Effector CD4-positive, alpha-beta T cell (primary cell): ENCODE data around the gene IGSF5. TPM values are rescaled to one million over a fixed set of nuclear protein-coding genes. Genes with fewer than 3 reads are reported as not detected.
"Not testable (repeated sequence)": the region's sequence is repeated elsewhere in the genome, so short reads cannot be mapped to it uniquely, and the experiment has no call there.

ENCODE experiments used
- DNase-seq: peaks from one replicate; pipeline ENCODE4 v3.0.0-alpha.2; 2020
- total RNA-seq: gene quantifications from one replicate; lab custom pipeline; 2026; lab: John Stamatoyannopoulos, UW

The IGSF5 gene
- total RNA-seq: not detected

DNA sequence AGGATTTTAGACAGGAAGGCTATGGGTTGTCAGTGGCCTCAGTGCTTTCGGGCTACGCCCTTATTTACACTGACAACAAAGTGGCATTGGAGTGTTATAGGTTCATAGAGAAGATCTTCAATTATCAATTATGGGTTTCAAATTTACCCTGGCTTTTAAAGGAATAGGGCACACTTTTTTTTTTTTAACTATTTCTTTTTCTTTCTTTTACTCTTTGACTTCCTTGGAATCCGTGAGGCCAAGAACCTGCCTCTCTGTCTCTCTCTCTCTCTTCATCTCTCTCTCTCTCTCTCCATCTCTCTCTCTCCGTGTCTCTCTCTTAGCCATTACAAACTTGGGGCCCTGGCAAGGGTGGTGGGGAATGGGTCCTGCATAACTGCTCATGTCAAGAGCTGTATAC lies at the start of gene IGSF5:
TSS of gene IGSF5 (plus strand) at position 301 of the 400 bp plus-strand sequence. CDS start 327 bp downstream, outside the sequence.
- not testable (repeated sequence) for DNase-seq

DNA sequence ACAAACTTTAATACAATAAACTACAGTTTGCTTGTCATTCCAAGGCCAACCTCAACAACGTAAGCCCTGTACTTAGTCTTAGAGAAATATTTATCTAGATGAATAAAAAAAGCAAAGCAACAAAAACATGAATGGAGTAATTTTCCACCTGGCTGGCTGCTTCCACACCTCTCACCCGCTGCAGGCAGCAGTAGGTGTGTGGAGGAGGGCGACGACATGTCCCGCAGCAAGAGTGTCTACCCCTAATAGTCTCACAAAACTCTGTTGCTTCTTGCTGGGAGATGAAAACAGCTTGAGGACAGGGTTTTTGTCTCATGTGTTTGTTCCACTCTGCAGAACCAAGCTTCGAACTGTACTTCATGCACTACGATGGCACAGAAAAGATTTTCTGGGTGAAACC lies 48.8 kb upstream of the IGSF5 start:
- DNase-seq: no peak

DNA sequence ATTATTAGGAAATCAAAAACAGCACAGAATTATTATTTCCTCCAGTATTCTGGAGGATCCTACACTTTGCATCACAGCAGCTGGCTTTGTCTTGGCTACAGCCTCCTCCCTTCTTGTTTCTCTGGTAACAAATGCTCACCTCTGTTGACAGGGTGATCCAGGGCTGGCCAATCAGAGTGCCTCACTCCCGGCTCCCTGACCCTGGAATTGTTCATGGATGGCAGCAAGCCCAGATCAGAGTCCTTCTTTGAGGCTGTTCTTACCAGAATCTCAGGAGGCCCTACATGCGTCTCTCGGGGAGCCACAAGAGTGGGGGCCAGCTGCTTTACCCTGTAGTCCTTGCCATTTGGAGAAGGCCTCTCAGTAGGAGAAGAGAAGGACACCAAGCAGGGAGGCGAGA lies 48.4 kb upstream of the IGSF5 start:
- no peak for DNase-seq

DNA sequence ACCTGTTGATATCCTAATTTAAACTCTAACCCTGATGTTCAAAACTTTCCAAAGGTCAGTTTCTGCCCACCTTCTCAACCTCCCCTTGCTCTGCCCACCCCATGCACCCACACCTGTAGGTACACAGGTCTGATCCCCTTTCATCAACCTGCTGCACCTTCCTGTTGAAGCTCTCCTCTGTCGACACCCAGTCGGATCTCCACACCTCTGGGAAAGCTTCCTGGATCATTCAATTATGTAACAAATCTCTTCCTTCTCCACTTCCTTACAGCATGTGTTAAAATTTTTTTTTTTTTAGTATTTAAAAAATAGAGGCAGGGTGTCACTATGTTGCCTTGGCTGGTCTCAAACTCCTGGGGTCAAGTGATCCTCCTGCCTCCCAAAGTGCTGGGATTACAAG lies 44.7 kb upstream of the IGSF5 start:
- no peak for DNase-seq

DNA sequence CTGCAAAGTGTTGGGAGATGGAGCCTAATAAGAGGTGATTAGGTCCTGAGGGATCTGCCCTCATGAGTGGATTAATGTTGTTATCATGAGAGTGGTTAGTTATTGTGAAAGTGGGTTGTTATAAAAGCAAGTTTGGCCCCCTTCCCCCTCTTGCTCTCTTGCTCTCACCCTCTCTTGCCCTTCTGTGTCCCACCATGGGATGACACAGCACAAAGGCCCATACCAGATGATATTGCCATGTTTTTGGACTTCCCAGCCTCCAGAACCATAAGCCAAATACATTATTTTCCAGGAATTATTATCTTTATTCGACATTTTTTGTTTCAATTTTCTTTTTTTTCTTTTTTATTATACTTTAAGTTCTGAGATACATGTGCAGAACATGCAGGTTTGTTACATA lies 41.4 kb upstream of the IGSF5 start:
- DNase-seq: no peak

DNA sequence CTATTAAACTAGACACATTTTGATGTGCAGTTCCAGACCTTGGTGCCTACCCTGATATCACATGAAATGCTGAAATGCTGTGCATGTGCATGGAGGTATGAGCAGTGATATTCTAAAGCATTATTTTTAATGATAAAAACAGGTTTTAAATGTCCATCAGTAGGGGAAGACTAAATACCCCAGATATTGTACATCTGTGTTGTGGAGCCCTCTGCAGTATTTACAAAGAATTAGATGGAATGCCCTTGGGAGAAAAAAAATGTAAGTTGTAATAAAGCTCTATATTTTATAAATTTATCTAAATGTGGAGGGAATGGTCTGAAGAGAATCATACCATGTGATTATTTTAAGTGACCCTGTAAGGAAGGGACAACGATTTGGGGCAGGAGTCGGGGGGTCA lies 39.1 kb upstream of the IGSF5 start:
- DNase-seq: no peak

DNA sequence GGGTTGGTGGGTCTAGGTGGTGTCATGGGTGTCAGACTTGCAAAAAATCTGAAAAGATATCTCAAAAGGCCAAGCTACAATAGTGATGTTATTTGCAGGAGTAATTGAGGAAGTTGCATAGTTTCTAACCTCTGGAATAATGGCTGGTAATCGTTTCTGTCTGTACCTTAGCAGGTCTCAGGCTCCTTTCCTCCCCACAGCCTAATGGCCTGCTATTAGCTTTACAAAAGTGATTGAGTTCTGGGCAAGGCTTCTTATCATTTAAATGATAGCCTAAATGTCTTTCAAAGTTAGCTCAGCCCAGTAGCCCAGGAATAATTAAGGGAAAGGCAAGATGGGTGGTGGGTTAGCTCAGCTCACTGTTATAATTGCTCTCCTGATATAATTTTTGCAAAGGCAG lies 37.7 kb upstream of the IGSF5 start:
- no peak for DNase-seq

DNA sequence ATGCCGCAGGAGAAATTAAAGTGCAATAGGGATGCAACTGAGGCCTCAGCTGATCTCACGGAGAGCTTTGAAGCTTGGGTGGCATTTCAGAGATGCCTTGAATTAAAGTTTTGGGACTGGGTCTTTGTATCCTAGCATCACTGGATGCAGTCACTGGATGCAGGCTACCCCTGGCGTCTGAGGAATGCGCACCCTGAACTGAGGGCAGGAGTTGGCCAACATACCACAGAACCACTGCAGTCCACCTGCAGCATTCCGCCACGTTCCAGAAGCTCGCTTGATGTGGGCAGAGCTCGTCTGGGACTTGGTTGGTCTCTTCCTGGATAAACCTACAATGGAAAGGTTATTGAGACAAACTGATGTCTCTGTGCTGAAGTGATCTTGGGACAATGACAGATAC lies 34.1 kb upstream of the IGSF5 start:
- DNase-seq: no peak

DNA sequence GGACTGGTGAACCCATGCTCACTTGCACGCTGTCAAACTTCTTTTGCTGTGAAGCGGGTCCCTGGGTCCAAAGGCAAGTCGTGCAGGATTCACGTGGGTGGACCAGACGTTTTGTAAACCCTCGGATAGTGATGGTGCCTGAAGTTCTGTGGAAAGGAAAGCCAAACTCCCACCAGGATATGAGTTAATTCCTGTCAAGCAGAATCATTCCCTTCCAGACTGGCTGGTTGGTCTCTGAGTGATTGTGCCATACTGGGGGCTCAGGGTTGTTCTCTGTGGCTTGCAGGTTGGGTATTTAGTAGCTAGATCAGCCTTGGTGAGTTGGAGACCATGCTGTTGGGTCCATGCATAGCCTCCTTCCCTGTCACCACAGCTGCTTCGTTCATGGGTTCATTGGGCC lies 32.7 kb upstream of the IGSF5 start:
- no peak for DNase-seq

DNA sequence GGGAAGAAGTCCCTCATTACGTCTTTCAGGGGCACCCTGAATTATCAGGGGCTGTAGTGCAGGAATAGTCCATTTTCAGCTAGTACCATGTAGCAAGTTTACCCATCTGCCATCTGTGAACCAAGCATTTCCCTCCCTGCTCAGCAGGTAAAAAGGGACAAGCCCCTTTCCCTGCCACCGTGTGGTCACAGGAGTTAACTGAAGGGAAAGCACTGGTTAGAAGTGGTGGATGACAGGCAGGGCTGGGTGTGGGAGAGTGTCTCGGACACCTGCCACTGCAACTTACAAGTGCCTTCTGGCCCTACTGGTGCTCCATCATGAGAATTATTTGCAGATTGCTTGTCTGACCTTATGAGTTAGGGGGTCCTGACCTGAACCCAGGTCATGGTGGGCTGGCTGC lies 32.0 kb upstream of the IGSF5 start:
- no peak for DNase-seq

DNA sequence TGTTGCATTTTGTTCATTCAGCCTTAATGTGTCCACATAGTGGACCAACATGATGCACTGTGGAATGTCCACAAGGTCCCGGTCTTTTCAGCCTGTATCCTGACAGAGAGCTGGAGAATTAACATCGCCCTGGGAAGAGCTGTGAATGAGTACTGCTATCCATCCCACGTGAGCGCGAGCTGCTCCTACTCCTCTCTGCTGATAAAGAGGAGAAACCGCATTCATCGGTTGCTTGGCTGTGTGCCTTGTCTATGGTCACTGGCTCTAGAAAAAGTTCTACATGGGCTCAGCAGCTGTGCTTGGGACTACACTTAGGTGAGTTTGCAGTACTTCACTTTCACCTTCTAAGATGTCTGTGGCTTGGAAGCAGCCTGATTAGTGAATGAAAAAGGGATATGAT lies 31.1 kb upstream of the IGSF5 start:
- no peak for DNase-seq

DNA sequence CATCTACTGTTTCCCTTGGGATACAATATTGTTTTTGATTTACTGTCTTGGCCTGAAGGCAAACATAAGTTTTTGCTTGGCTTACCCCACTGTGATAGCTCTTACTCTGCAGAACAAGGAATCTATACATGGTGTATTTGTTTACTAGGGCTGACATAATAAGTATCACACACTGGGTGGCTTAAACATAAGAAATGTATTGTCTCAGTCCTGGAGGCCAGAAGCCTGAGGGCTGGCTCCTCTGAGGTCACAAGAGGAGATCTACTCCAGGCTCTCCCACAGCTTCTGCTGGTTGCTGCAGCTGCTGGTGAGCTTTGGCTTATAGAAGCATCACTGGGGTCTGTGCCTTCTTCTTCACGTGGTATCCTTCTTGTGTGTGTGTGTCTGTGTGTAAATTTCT lies 30.7 kb upstream of the IGSF5 start:
- DNase-seq: no peak

DNA sequence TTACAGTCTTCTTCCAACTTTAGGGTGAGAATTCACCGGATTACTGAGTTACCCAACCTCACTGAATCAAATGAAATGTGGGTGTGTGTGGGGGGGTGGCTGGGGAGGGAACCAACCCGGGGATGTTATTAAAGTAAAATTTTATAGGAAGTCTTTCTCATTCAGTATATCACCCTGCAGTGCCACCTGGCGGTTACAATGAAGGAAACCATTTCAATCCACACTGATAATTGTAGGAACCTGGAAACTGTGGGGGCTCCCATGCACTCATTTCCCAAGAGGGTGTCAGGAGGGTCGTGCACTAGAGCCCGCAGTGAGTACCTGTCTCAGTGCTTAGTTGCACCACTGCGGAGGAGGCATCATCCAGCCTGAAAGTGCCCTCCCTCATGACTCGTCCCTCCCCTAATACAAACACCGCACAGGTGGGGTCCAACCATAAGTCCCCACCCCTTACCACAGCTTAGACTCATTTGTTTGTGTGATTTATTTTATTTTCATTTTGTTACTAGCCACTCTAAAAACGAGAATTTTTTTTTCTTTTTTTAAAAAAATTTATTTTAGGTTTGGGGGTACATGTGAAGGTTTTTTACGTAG lies 29.1 kb upstream of the IGSF5 start:
- no peak for DNase-seq

DNA sequence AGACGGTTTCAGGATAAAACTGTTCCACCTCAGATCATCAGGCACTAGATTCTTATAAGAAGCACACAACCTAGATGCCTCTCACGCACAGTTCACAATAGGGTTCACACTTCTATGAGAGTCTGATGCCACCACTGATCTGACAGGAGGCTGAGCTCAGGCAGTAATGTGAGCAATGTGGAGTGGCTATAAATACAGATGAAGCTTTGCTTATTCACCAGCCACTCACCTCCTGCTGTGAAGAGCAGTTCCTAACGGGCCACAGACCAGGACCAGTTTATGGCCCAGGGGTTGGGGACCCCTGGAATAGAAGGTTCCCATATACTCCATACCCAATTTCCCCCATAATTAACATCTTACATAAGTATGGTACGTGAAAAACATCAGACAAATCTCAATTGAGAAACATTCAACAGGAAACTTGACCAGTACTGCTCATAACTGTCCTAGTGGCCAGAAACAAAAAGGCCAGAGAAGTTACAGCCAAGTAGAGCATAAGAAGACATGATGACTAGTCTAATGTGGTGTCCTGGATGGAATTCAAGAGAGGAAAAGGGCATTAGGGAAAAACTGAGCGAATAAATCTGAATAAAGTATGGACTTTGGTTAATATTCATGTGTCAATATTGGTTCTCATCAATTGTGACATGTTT lies 24.7 kb upstream of the IGSF5 start:
- no peak for DNase-seq

DNA sequence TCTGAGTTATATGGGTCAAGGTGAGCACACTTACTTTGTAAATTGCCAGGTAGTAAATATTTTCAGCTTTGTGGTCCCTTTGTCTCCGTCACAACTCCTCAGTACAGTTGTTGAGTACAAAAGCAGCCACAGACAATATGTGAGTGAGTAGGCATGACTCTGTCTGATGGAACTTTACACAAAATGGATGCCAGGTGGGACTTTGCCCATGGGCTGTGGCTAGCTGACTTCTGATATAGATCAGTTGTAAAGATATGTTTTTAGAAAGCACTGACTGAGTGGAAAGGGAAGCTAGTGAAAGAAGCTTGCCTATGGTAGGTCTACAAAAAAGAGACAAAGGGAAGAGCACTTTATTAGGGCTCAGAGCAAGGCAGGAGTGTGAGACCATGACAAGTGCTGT lies 23.1 kb upstream of the IGSF5 start:
- no peak for DNase-seq

DNA sequence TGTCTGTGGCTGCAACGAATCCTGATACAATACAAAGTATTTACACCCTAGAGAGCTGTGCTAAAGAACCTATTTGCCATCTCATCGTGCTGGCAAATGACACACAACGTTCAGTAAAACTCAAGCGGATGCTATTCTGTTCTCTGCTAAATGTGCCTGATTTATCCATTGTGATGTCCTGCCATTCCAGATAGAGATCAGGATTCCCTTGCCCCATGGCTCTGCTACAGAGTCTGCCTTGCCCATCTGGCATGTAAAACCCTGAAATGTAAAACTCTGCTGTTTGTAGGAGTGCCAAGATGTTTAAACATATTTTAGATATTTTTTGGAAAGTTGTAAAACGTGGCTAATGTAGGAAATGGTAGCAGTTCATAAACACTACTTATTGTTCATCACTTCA lies 20.0 kb upstream of the IGSF5 start:
- DNase-seq: no peak

DNA sequence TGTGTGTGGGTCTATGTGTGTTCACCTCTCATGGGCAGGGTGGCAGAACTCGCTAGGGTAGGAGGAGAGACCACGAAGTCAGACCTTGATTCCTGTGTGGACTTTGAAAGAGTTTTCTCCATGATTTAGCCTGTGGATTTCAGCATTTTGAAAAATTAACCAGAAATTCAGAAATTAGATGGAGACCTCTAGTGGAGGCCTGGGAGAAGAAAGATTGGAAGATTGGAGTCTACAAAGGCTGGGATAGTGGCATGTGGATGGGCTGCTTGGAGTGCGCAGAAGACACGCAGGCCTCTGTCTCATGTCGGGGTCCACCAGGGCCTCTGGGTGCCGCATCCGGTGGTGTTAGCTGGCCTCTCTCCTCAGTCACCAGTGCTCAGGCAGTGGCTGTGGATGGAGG lies 18.9 kb upstream of the IGSF5 start:
- no peak for DNase-seq

DNA sequence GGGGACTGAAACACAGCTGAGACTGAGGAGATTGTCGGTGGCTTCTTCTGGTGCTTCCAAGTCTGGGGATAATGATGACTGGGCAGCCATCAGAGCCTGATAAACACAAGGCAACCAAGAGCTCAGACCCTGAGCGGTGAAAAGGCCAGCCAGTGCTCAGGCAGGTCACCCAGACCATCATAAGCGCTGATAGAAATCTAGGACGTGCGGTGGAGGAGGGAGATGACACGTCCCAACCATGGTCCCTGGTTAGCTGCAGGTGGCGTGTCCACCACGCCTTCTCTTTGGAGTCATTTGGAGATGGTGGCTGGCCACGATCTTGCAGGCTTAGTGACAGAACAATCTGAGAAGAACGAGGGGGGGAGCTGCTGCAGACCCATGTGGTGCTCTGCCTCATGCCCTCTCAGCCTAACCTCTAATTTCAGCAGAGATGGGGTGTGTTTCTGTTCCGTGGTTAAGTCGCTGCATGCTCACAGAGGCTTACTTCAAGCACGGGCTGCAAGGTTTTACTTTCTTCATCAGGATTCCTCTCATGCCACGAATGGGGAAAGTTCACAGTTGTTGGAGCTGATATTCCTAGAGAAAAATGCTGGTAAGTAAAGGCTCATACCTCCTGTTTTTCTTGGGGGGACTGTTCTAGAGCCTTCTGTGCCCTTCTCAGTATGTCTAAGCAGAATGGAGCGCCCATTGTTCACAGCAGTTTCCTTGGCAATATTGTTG lies 17.4 kb upstream of the IGSF5 start:
- no peak for DNase-seq

DNA sequence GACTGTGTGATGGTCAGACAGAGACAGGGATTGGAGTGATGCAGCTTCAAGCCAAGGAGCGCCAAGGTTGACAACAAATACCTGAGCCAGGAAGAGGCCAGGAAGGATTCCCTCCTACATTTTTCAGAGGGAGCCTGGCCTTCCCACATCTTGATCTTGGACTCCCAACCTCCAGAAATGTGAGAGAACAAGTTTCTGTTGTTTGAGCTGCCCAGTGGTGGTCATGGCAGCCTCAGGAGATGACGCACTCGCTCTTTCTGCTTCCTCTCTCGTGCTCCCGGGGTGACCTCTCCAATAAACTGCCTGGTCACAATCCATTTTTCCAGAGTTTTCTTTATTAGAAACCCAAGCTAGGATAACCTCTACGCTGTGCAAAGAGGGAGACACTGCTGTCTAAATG lies 16.6 kb upstream of the IGSF5 start:
- no peak for DNase-seq

DNA sequence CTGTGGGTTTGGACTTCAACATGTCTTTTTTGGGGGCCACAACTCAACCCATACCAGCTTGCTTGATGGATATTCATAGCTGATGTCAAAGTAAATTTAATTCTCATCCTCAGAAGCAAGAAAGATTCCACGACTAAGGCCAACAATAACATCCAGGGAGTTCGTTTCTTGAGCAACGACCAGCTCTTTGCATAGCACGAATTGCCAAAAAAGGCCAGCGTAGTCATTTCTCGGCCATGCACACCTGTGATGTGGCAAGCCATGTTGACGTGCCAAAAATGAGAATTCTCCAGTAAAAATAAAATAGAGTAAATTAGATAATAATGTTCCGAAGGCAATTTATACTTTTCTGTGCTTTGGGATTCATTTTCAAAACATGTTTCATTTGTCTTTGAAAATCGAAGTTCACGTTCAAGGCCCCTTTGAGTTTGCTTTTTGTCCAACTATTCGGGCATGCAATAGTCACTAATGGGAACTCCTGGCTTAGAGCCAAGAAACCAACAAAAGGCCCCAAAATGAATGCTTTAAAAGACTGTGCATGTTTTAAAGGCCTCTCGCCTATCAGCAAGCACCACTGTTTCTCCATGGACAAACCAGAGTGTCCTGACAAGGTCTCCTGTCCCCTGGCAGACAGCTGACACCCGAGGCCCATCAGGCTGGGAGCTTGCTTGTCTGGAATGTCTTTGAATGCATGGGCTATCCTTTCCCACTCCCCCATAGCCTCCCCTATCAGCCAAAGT lies 14.4 kb upstream of the IGSF5 start:
- no peak for DNase-seq

DNA sequence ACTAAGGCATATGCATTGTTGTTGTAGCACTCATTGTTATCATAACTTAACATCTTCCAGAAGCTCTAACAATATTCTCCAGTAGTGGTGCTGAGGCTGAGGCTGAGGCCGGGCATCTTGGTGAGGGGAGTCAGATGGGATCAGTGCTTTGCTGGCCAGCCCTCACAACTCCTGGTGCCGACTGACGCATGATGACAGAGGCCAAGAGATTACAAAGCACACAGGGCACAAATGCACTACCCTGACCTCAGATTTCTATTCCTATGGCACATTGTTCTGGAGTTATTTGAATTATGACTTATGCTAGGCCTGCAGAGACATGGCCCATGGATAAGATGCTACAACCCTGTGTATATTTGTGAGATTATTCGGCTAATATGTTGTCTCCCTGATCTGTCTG lies 8.3 kb upstream of the IGSF5 start:
- DNase-seq: no peak

DNA sequence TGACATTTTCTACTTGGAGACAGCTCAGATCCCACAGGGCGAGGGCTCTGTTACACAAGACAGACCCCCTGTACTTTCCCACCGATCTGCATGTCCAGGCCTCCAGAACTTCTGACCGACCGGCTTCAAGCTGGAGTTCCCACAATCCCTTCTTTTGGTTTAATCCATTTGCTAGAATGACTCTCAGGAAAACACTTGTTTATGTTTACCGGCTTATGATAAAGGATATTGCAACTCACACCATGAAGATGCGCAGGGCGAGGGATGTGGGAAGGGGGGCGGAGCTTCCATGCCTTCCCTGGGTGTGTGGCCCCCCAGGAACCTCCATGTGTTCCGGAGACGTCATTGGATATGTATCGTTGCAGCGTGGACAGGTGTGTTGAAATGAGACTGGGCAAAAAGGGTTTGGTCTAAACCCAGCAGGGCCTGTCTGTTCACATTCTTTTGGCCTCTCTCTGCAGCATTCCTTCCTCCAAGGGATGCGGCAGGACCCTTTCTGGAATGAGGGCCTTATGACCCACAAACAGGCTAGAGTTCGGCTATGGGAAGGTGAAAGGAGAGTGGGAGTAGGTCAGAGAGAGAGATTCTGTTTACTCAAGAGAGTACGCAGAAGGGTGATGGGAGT lies 7.5 kb upstream of the IGSF5 start:
- no peak for DNase-seq

DNA sequence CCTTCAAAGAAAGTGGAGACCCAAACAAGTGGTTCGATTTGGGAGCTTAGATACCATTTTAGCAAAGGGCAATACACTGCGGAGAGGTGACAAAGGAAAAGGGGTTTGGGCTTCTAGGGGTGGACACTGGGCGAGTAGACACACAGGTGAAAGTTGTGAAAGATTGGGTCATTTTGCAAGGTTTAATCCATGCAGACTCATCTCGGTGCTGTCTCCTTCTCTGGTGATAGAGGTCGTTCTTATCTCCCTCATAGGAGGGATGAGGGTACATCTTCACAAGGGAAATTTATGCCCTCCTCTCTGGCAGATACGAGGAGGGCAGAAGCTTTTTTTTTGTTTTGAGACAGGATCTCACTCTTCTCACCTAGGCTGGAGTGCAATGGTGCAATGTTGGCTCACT lies 6.4 kb upstream of the IGSF5 start:
- DNase-seq: no peak
